SK-N-SH (cell line): ENCODE data around the gene GLA. TPM values are rescaled to one million over a fixed set of nuclear protein-coding genes. Genes with fewer than 3 reads are reported as not detected.

Experiments used
- CTCF ChIA-PET: fragments of 300-600, 350-600 bp; formaldehyde crosslinking; extraction: SDS; loops from one replicate; lab custom pipeline; 2021; lab: Yijun Ruan, JAX
- POLR2A ChIA-PET: fragments of 350-600 bp; sonication (Branson Sonifier 250); formaldehyde crosslinking; extraction: SDS; loops from one replicate; lab custom pipeline; 2020; ENCODE audit warnings: antibody characterized with exemption, inconsistent platforms; lab: Yijun Ruan, JAX
- DNase-seq: peaks from one replicate; pipeline ENCODE4 v3.0.0; 2012
- H2AFZ ChIP-seq: fragments of 200-600 bp; sonication (generic); 2 replicates; pipeline ENCODE4 v1.8.1; 2016; ENCODE audit warnings: antibody characterized with exemption, mild to moderate bottlenecking, low read depth
- H3F3A ChIP-seq: fragments of 200-600 bp; sonication (generic); replicated peaks from 2 replicates; pipeline ENCODE3; 2016; ENCODE audit warnings: antibody characterized with exemption, mild to moderate bottlenecking; ENCODE audit not compliant: insufficient read depth
- H3K27ac ChIP-seq, 2 experiments: fragments of 200-500 bp in 1 of 2; fragments of 200-600 bp in 1 of 2; sonication (Bioruptor generic) in 1 of 2; sonication (generic), shearing (Covaris generic) in 1 of 2; 2 replicates each; pipeline versions ENCODE4 v1.5.1 to v1.6.1; 2014 to 2016; ENCODE audit warnings: low read depth in 2 of 2, inconsistent platforms in 1 of 2, low read length in 1 of 2, mild to moderate bottlenecking in 1 of 2, mixed read lengths in 1 of 2
- H3K27me3 ChIP-seq: fragments of 200-600 bp; sonication (generic), shearing (Covaris generic); 2 replicates; pipeline ENCODE4 v1.6.1; 2016; ENCODE audit warnings: mixed run types; ENCODE audit not compliant: insufficient read depth
- H3K36me3 ChIP-seq, 2 experiments: fragments of 200-500 bp in 1 of 2; fragments of 200-600 bp in 1 of 2; sonication (Bioruptor generic) in 1 of 2; sonication (generic) in 1 of 2; replicated peaks in 1 of 2; 2 replicates each; pipeline versions ENCODE3 to v1.5.1; 2014 to 2016; ENCODE audit warnings: low read length in 1 of 2, mild to moderate bottlenecking in 1 of 2; ENCODE audit not compliant: insufficient read depth in 2 of 2, control insufficient read depth in 1 of 2
- H3K4me1 ChIP-seq, 2 experiments: fragments of 200-500 bp in 1 of 2; fragments of 200-600 bp in 1 of 2; sonication (Bioruptor generic) in 1 of 2; sonication (generic), shearing (Covaris generic) in 1 of 2; 2 replicates each; pipeline versions ENCODE4 v1.5.1 to v1.6.1; 2014 to 2016; ENCODE audit warnings: low read depth in 1 of 2, low read length in 1 of 2, mixed run types in 1 of 2; ENCODE audit not compliant: insufficient read depth in 2 of 2, control insufficient read depth in 1 of 2
- H3K4me2 ChIP-seq: fragments of 200-600 bp; sonication (generic), shearing (Covaris generic); 2 replicates; pipeline ENCODE4 v1.6.1; 2017; ENCODE audit warnings: mixed run types
- H3K4me3 ChIP-seq, 2 experiments: fragments of 200-500 bp in 1 of 2; fragments of 200-600 bp in 1 of 2; sonication (Bioruptor generic) in 1 of 2; sonication (generic), shearing (Covaris generic) in 1 of 2; 2 replicates each; pipeline versions ENCODE4 v1.5.1 to v1.8.1; 2014 to 2016; ENCODE audit warnings: low read depth in 2 of 2, inconsistent platforms in 1 of 2, low read length in 1 of 2, mild to moderate bottlenecking in 1 of 2, mixed read lengths in 1 of 2, moderate library complexity in 1 of 2
- H3K79me2 ChIP-seq: fragments of 200-600 bp; sonication (generic); 2 replicates; pipeline ENCODE4 v1.8.1; 2017; ENCODE audit warnings: mild to moderate bottlenecking; ENCODE audit not compliant: insufficient read depth
- H3K9ac ChIP-seq: fragments of 200-600 bp; sonication (generic); 2 replicates; pipeline ENCODE4 v1.6.1; 2017; ENCODE audit warnings: mixed run types
- H3K9me2 ChIP-seq: fragments of 200-600 bp; sonication (generic); 2 replicates; pipeline ENCODE4 v1.6.1; 2017; ENCODE audit warnings: mixed run types
- H3K9me3 ChIP-seq: fragments of 200-600 bp; sonication (generic); 2 replicates; pipeline ENCODE4 v1.6.1; 2017; ENCODE audit warnings: mixed run types, mild to moderate bottlenecking, moderate library complexity
- H4K20me1 ChIP-seq: fragments of 200-600 bp; sonication (generic); 2 replicates; pipeline ENCODE4 v1.6.1; 2017; ENCODE audit warnings: mild to moderate bottlenecking, mixed run types; ENCODE audit not compliant: insufficient read depth
- CHD2 ChIP-seq: fragments of 150-350 bp; IDR thresholded peaks from 2 replicates; pipeline ENCODE4 v1.6.1; 2018; ENCODE audit warnings: low read length; ENCODE audit not compliant: partially characterized antibody
- ELF1 ChIP-seq: IDR thresholded peaks from 2 replicates; pipeline ENCODE4 v1.4.0; 2012
- EP300 ChIP-seq, 2 experiments: IDR thresholded peaks; 2 replicates each; pipeline versions ENCODE4 v1.4.0 to v1.6.1; 2012; ENCODE audit warnings: borderline replicate concordance in 1 of 2, low read depth in 1 of 2, low read length in 1 of 2
- FOXM1 ChIP-seq: IDR thresholded peaks from 2 replicates; pipeline ENCODE4 v1.4.0; 2012; ENCODE audit warnings: low read depth, mild to moderate bottlenecking
- MXI1 ChIP-seq: IDR thresholded peaks from 2 replicates; pipeline ENCODE4 v1.6.1; 2012; ENCODE audit warnings: mild to moderate bottlenecking, low read depth, low read length, improper control_type of control experiment
- NFIC ChIP-seq: IDR thresholded peaks from 2 replicates; pipeline ENCODE4 v1.4.0; 2012; ENCODE audit warnings: borderline replicate concordance
- NRF1 ChIP-seq: IDR thresholded peaks from 2 replicates; pipeline ENCODE4 v1.6.1; 2012; ENCODE audit warnings: low read depth, mild to moderate bottlenecking, low read length
- RAD21 ChIP-seq: IDR thresholded peaks from 2 replicates; pipeline ENCODE4 v1.6.1; 2012; ENCODE audit warnings: mild to moderate bottlenecking, low read length
- RFX5 ChIP-seq: IDR thresholded peaks from 2 replicates; pipeline ENCODE4 v1.6.1; 2012; ENCODE audit warnings: mild to moderate bottlenecking, improper control_type of control experiment, low read length
- RXRA ChIP-seq: IDR thresholded peaks from 2 replicates; pipeline ENCODE4 v1.4.0; 2012; ENCODE audit warnings: low read depth, mild to moderate bottlenecking, borderline replicate concordance
- TAF1 ChIP-seq: IDR thresholded peaks from 2 replicates; pipeline ENCODE4 v1.6.1; 2012; ENCODE audit warnings: low read depth, mild to moderate bottlenecking, low read length, moderate library complexity, borderline replicate concordance
- TCF12 ChIP-seq: IDR thresholded peaks from 2 replicates; pipeline ENCODE4 v1.4.0; 2012
- YY1 ChIP-seq: IDR thresholded peaks from 2 replicates; pipeline ENCODE4 v1.4.0; 2012; ENCODE audit warnings: low read depth, mild to moderate bottlenecking
- WGBS: methylation state at CpG from one replicate; pipeline ENCODE4 v1.1.6; 2017; ENCODE audit warnings: low lambda C conversion rate; 5-methylcytosine and 5-hydroxymethylcytosine counted together
- polyA plus RNA-seq, 3 experiments: library from polyadenylated mRNA; depleted of rRNA; stranded (reverse); fragments of >200 nt; gene quantifications; 2 replicates each; pipeline ENCODE4 v1.2.3, GENCODE V29; 2012
- TF ChIP-seq, protein P1 (sequence below): fragments of 200-600 bp; sonication (generic); IDR thresholded peaks from 2 replicates; pipeline ENCODE4 v1.6.1; 2017; ENCODE audit warnings: antibody characterized with exemption, mild to moderate bottlenecking, moderate library complexity
- TF ChIP-seq, protein P2 (sequence below): IDR thresholded peaks from 2 replicates; pipeline ENCODE4; 2012
- TF ChIP-seq, protein P3 (sequence below): fragments of 150-350 bp; IDR thresholded peaks from 2 replicates; pipeline ENCODE4 v1.6.1; 2017; ENCODE audit warnings: antibody characterized with exemption, low read length, low read depth, borderline replicate concordance

The GLA gene
- polyA plus RNA-seq, 1 of the 3 experiments (the other 2 are of a cell fraction), result 20.4 TPM

DNA sequence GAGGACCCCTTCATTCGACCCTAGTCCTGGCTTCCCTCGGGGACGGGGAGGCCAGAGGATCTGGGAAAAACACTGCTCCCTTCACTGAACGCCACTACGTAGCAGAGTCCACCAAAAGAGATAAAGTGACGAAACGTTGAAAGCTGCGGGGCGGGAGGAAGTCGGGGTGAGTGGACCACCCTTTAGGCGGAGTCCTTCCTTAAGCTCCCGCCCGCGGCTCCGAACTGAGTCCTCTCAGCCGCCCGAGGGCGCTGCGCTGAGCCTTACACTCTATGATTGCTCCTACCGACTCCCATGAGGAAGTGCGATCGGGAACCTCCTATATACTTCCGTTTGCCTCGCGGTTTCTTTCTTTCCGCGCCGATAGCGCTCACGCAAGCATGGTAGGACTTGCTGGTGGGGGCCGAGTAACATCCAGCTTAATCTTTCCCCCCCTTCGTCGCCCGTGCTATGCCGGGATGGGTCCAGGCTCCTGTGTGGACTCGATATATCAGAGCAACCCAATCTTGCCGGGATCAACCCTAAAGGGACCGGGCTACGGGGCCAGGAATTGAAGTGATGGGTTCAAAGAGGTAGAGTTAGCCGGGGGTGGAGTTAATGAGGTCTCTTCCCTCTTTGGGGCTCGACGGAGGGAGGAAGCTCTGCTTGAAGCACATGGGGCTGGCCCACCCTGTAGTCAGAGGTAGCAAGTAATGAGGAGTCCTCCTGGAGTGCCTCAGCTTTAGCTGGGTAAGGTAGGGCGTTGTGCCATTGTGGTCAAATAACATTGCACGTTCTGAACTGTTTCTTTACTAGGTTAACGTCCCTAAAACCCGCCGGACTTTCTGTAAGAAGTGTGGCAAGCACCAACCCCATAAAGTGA is 16.8 kb downstream of the GLA start, which contains the start of gene RPL36A (continued):
- TF ChIP-seq MXI1 (peak; percentile 60; the same call in 1 of the 2 replicates), ELF1 (peak; percentile 92), TCF12 (no peak; the same call in 1 of the 2 replicates)

DNA sequence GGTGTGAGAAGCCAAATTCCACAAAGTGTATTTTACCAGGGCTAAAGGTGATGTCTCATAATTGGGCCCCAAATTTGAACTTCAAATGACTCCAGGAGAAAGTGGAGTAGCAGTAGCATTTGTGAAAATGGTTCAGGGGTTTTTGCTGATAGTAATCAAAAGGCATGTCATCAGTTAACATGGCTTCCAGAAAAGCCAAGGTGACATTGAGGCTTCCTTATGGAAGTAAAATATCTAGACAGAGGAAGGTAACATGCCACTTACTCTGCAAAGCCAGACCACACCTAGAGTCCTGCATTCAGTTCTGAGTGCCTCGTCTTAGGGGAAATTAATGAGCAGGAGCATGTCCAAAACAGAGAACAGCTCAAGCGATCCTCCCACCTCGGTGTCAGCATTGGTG is 19.1 kb downstream of the GLA start:
- Histone ChIP-seq H3K27ac (no peak overlapping the region), H3K79me2 (peaks cover 18% of the 10 kb centered on the region; the same call in 1 of the 2 replicates), H3K36me3 (peaks cover 17 to 21% of the 10 kb centered on the region in 2 experiments), H2AFZ (no peak overlapping the region), H3K9me3 (no peaks in the 10 kb centered on the region), H3K9me2 (no peaks in the 10 kb centered on the region), H3K4me2 (no peak overlapping the region), H3K27me3 (peaks cover 3% of the 10 kb centered on the region; the same call in 1 of the 2 replicates), H4K20me1 (no peaks in the 10 kb centered on the region), H3K4me1 (peaks cover 8 to 10% of the 10 kb centered on the region in 2 experiments; a peak in 3 of 4 replicates), H3F3A (peaks cover 13% of the 10 kb centered on the region), H3K4me3 (no peak overlapping the region), H3K9ac (no peak overlapping the region)
- no peak for DNase-seq
- ChIA-PET POLR2A (no interaction called here), CTCF (no interaction called here)
- WGBS, result 20% methylated on average over 3 of the region's 3 CpGs
- TF ChIP-seq, protein P1, sequence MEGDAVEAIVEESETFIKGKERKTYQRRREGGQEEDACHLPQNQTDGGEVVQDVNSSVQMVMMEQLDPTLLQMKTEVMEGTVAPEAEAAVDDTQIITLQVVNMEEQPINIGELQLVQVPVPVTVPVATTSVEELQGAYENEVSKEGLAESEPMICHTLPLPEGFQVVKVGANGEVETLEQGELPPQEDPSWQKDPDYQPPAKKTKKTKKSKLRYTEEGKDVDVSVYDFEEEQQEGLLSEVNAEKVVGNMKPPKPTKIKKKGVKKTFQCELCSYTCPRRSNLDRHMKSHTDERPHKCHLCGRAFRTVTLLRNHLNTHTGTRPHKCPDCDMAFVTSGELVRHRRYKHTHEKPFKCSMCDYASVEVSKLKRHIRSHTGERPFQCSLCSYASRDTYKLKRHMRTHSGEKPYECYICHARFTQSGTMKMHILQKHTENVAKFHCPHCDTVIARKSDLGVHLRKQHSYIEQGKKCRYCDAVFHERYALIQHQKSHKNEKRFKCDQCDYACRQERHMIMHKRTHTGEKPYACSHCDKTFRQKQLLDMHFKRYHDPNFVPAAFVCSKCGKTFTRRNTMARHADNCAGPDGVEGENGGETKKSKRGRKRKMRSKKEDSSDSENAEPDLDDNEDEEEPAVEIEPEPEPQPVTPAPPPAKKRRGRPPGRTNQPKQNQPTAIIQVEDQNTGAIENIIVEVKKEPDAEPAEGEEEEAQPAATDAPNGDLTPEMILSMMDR, result no peak
- TF ChIP-seq ELF1 (no peak), TAF1 (no peak), RXRA (no peak), RAD21 (no peak), FOXM1 (no peak), MXI1 (no peak), NRF1 (no peak)
- TF ChIP-seq, protein P2, sequence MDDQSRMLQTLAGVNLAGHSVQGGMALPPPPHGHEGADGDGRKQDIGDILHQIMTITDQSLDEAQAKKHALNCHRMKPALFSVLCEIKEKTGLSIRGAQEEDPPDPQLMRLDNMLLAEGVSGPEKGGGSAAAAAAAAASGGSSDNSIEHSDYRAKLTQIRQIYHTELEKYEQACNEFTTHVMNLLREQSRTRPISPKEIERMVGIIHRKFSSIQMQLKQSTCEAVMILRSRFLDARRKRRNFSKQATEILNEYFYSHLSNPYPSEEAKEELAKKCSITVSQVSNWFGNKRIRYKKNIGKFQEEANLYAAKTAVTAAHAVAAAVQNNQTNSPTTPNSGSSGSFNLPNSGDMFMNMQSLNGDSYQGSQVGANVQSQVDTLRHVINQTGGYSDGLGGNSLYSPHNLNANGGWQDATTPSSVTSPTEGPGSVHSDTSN, result no peak

DNA sequence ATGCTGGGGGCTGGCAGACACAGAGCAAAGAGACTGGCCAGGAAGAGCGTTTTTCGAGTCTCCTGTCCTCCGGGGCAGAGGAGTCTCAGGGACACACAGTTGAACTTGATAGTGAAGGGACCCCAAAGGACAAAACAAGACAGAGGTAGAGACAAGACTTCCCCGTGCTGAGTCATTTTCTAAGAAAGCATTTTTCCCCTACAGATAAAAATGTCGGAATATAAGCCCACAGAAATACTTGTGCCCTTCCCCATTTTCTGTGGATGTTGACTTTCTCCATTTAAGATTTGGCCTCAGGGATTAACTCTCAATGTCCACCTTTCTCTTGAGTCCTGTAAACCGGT is 21.2 kb downstream of the GLA start:
- Histone ChIP-seq H4K20me1 (no peaks in the 10 kb centered on the region), H3K4me1 (peaks cover 0 to 4% of the 10 kb centered on the region in 2 experiments; a peak in 1 of 4 replicates), H3K9me3 (no peaks in the 10 kb centered on the region), H3K4me3 (no peak overlapping the region), H3K36me3 (peaks cover 0 to under 1% of the 10 kb centered on the region in 2 experiments), H3K27me3 (peaks cover 9% of the 10 kb centered on the region; the same call in 1 of the 2 replicates), H2AFZ (no peak overlapping the region), H3F3A (no peaks in the 10 kb centered on the region), H3K4me2 (no peak overlapping the region), H3K27ac (no peak overlapping the region), H3K79me2 (peaks cover 7% of the 10 kb centered on the region; the same call in 1 of the 2 replicates), H3K9me2 (no peaks in the 10 kb centered on the region), H3K9ac (no peak overlapping the region)
- POLR2A ChIA-PET, result no interaction called here
- WGBS, result 34% methylated on average over 6 of the region's 6 CpGs
- no peak for DNase-seq
- CTCF ChIA-PET, result no interaction called here
- TF ChIP-seq FOXM1 (no peak), RFX5 (no peak), TCF12 (no peak), CHD2 (no peak), YY1 (no peak), NFIC (no peak), EP300 (IDR thresholded peaks at IDR 0.05; ENCODE audit: borderline replicate concordance in 1 of 2, low read depth in 1 of 2, low read length in 1 of 2) (no peak)
- TF ChIP-seq, protein P2, result no peak
- TF ChIP-seq, protein P1, result no peak
- TF ChIP-seq, protein P3, sequence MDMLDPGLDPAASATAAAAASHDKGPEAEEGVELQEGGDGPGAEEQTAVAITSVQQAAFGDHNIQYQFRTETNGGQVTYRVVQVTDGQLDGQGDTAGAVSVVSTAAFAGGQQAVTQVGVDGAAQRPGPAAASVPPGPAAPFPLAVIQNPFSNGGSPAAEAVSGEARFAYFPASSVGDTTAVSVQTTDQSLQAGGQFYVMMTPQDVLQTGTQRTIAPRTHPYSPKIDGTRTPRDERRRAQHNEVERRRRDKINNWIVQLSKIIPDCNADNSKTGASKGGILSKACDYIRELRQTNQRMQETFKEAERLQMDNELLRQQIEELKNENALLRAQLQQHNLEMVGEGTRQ, result no peak
